SK-MEL-5 (cell line): Measurements from ENCODE around the gene TSSC4. TPM values are rescaled to one million over a fixed set of nuclear protein-coding genes. Genes with fewer than 3 reads are reported as not detected.
A peak's percentile ranks its signal among the peaks of the same experiment; 100 is the strongest.
"Not testable (repeated sequence)": the region's sequence is repeated elsewhere in the genome, so short reads cannot be mapped to it uniquely, and the experiment has no call there.

Experiments used
- DNase-seq: peaks from one replicate; pipeline ENCODE4 v3.0.0-alpha.2; 2016; ENCODE audit warnings: low read depth, low spot score
- in situ Hi-C: cut with HindIII; loops from 2 replicates; pipeline ENCODE4 v1.10.0; 2016; ENCODE audit warnings: low sequenced_read_pairs, high pct_unique_total_duplicates, low pct_unique_long_range_greater_than_20kb
- polyA plus RNA-seq, 2 experiments: library from polyadenylated mRNA; depleted of rRNA; stranded (reverse); fragments of >200 nt; gene quantifications; 2 replicates each; pipeline ENCODE4 v1.2.3, GENCODE V29; 2015
- total RNA-seq: library from RNA; depleted of rRNA; stranded (reverse); fragments of >200 nt; shearing (Covaris generic); gene quantifications from 2 replicates; pipeline ENCODE4 v1.2.3, GENCODE V29; 2014; rRNA removed

TSSC4 gene
- total RNA-seq: 36.5 and 43.3 TPM in 2 replicates
- 28.3 and 28.6 TPM in 2 replicates for polyA plus RNA-seq (2015; cell fraction: cytosol; rRNA removed)
- 41.5 and 46.6 TPM in 2 replicates for polyA plus RNA-seq (2015; cell fraction: nucleus; rRNA removed)

GRCh38 chr11:2400069-2400761 lies at the start of gene TSSC4:
TSS of gene TSSC4 (plus strand) at chr11:2400750. CDS start at chr11:2402634, 1,884 bp downstream.
- DNase-seq: peak; percentile 100
- in situ Hi-C loops: no loop called here

GRCh38 chr11:2351701-2352100 lies 48.8 kb upstream of the TSSC4 start:
- in situ Hi-C loops: no loop called here
- DNase-seq: no peak

GRCh38 chr11:2352420-2352819 lies 48.1 kb upstream of the TSSC4 start:
- no peak for DNase-seq
- in situ Hi-C loops: no loop called here

- in situ Hi-C loops: no loop called here
- DNase-seq: no peak
These were observed 45.4 kb upstream of the TSSC4 start for GRCh38 chr11:2355000-2355644.

GRCh38 chr11:2357246-2357645 lies 43.3 kb upstream of the TSSC4 start:
- in situ Hi-C loops: no loop called here
- no peak for DNase-seq

- DNase-seq, in situ Hi-C loops: not testable (repeated sequence)
These were observed 42.9 kb upstream of the TSSC4 start for GRCh38 chr11:2357651-2358050.

GRCh38 chr11:2358754-2359442 lies 41.7 kb upstream of the TSSC4 start:
- DNase-seq: no peak
- in situ Hi-C loops: no loop called here

- in situ Hi-C loops: no loop called here
These were observed 41.0 kb upstream of the TSSC4 start for GRCh38 chr11:2359557-2359956.

GRCh38 chr11:2360081-2360642 lies 40.4 kb upstream of the TSSC4 start:
- no peak for DNase-seq
- in situ Hi-C loops: no loop called here

More at GRCh38 chr11:2359557-2359956, 41.0 kb upstream of the TSSC4 start:
- no peak for DNase-seq

GRCh38 chr11:2361565-2361964 lies 39.0 kb upstream of the TSSC4 start:
- in situ Hi-C loops: no loop called here
- DNase-seq: no peak

- in situ Hi-C loops: no loop called here
- no peak for DNase-seq
These were observed 38.1 kb upstream of the TSSC4 start for GRCh38 chr11:2362414-2362813.

- in situ Hi-C loops: no loop called here
- no peak for DNase-seq
These were observed 37.4 kb upstream of the TSSC4 start for GRCh38 chr11:2363130-2363529.

GRCh38 chr11:2363577-2364370 lies 36.8 kb upstream of the TSSC4 start:
- in situ Hi-C loops: no loop called here
- no peak for DNase-seq

GRCh38 chr11:2364386-2364785 lies 36.2 kb upstream of the TSSC4 start:
- DNase-seq: not testable (repeated sequence)

GRCh38 chr11:2365571-2366210 lies 34.9 kb upstream of the TSSC4 start:
- no peak for DNase-seq
- in situ Hi-C loops: no loop called here

More at GRCh38 chr11:2364386-2364785, 36.2 kb upstream of the TSSC4 start:
- in situ Hi-C loops: not testable (repeated sequence)

- in situ Hi-C loops: no loop called here
- DNase-seq: no peak
These were observed 34.3 kb upstream of the TSSC4 start for GRCh38 chr11:2366276-2366675.

- in situ Hi-C loops: no loop called here
- no peak for DNase-seq
These were observed 33.8 kb upstream of the TSSC4 start for GRCh38 chr11:2366733-2367132.
